PC-3 (cell line): ENCODE data around the gene TMTC1. TPM values are rescaled to one million over a fixed set of nuclear protein-coding genes. Genes with fewer than 3 reads are reported as not detected.
A peak's percentile ranks its signal among the peaks of the same experiment; 100 is the strongest.

Experiments used
- ATAC-seq: fragments of 200-7000 bp; cut with Tn5 transposase; 2 replicates; pipeline ENCODE4 v1.9.1; 2020; ENCODE audit warnings: mild to moderate bottlenecking, moderate library complexity
- BruUV-seq: library from RNA; stranded (reverse); fragments of 400-500 nt; replicated peaks from 2 replicates; lab custom pipeline; 2021; lab: Mats Ljungman, UMichigan
- CTCF ChIA-PET: fragments of 300-600 bp; sonication (Branson Sonifier 250); formaldehyde crosslinking; loops from one replicate; lab custom pipeline; 2022; ENCODE audit warnings: antibody characterized with exemption; lab: Charles Lee
- POLR2A ChIA-PET: fragments of 300-600 bp; sonication (Branson Sonifier 250); formaldehyde crosslinking; loops from one replicate; lab custom pipeline; 2022; ENCODE audit warnings: antibody characterized with exemption; ENCODE audit not compliant: unreplicated experiment; lab: Charles Lee
- DNase-seq: peaks from one replicate; pipeline ENCODE4 v3.0.0-alpha.2; 2015
- H2AFZ ChIP-seq: fragments of 300-600 bp; sonication (generic); 2 replicates; pipeline ENCODE4 v1.6.0; 2016; ENCODE audit warnings: antibody characterized with exemption, low read length
- H3F3A ChIP-seq: fragments of 300-600 bp; sonication (generic); one replicate; pipeline ENCODE4 v1.6.0; 2017; ENCODE audit warnings: antibody characterized with exemption, low read length, control low read depth, mild to moderate bottlenecking; ENCODE audit not compliant: unreplicated experiment
- H3K27ac ChIP-seq: fragments of 300-600 bp; sonication (generic); 2 replicates; pipeline ENCODE4 v1.5.1; 2016; ENCODE audit warnings: mild to moderate bottlenecking, low read length
- H3K27me3 ChIP-seq: fragments of 300-600 bp; sonication (generic); 2 replicates; pipeline ENCODE4 v1.6.1; 2016; ENCODE audit warnings: low read length, mixed read lengths
- H3K36me3 ChIP-seq: fragments of 300-600 bp; sonication (generic); 2 replicates; pipeline ENCODE4 v1.6.1; 2016; ENCODE audit warnings: low read depth, mixed run types, low read length, mixed read lengths
- H3K4me1 ChIP-seq: fragments of 300-600 bp; sonication (generic); 2 replicates; pipeline ENCODE4 v1.5.1; 2016; ENCODE audit warnings: low read length; ENCODE audit not compliant: insufficient read depth
- H3K4me2 ChIP-seq: fragments of 300-600 bp; sonication (generic); 2 replicates; pipeline ENCODE4 v1.6.0; 2016; ENCODE audit warnings: low read length
- H3K4me3 ChIP-seq: fragments of 300-600 bp; sonication (generic); 2 replicates; pipeline ENCODE4 v1.5.1; 2016; ENCODE audit warnings: mild to moderate bottlenecking, low read length, mixed read lengths
- H3K79me2 ChIP-seq: fragments of 300-600 bp; sonication (generic); 2 replicates; pipeline ENCODE4 v1.6.1; 2017; ENCODE audit warnings: low read length, mixed read lengths
- H3K9ac ChIP-seq: fragments of 300-600 bp; sonication (generic); 2 replicates; pipeline ENCODE4 v1.6.0; 2016; ENCODE audit warnings: mild to moderate bottlenecking, low read length
- H3K9me2 ChIP-seq: fragments of 300-600 bp; sonication (generic); replicated peaks from 2 replicates; pipeline ENCODE4 v1.6.1; 2016; ENCODE audit warnings: mixed run types, low read length, mixed read lengths
- H3K9me3 ChIP-seq: fragments of 300-600 bp; sonication (generic); 2 replicates; pipeline ENCODE4 v1.6.1; 2016; ENCODE audit warnings: low read length, mixed read lengths
- H4K20me1 ChIP-seq: fragments of 300-600 bp; sonication (generic); 2 replicates; pipeline ENCODE4 v1.6.1; 2016; ENCODE audit warnings: low read length, mixed read lengths
- EZH2 ChIP-seq: fragments of 300-600 bp; sonication (generic); IDR thresholded peaks from one replicate; pipeline ENCODE4 v1.6.1; 2017; ENCODE audit warnings: antibody characterized with exemption, mild to moderate bottlenecking, low read length; ENCODE audit not compliant: unreplicated experiment
- EZH2phosphoT487 ChIP-seq: fragments of 300-600 bp; sonication (generic); IDR thresholded peaks from 2 replicates; pipeline ENCODE4 v1.6.1; 2018; ENCODE audit warnings: mild to moderate bottlenecking, antibody characterized with exemption, low read length, borderline replicate concordance
- intact Hi-C: fragments of 100-400 bp; cut with micrococcal nuclease; formaldehyde crosslinking; loops from 2 replicates; pipeline ENCODE4 v1.9.0; 2023
- total RNA-seq: library from RNA; depleted of rRNA; stranded (reverse); fragments of >200 nt; gene quantifications from 2 replicates; pipeline ENCODE4 v1.2.3, GENCODE V29; 2014
- TF ChIP-seq, protein P1 (sequence below): fragments of 300-600 bp; sonication (generic); conservative IDR thresholded peaks from 2 replicates; pipeline ENCODE4 v1.5.1; 2017; ENCODE audit warnings: antibody characterized with exemption, low read depth, mild to moderate bottlenecking, low read length

The TMTC1 gene
- total RNA-seq, 1 experiment from 2014 or later = 5.8 TPM

DNA sequence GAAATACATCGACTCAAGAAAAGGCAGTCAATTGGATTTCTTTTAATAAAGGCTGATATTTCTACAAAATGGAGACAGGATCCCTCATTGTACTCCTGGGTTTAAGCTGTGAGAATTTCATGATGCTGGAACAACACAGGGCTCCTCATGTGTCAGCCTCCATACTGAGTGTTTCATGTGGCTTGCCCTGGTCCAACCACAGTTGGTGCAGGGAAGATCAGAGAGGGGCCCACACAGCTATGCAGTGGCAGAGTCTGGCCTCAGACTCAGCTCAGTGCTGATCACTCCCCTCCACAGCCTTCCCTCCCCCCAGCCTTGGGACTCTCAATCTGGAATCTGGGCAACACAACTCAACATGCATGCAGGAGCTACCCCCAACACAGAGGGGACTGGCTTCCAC is 163.7 kb downstream of the TMTC1 start:
- Histone ChIP-seq H2AFZ (no peak overlapping the region), H3K9me3 (no peaks in the 10 kb centered on the region), H3K4me2 (no peak overlapping the region), H3K4me1 (peaks cover 15% of the 10 kb centered on the region), H4K20me1 (no peaks in the 10 kb centered on the region), H3K9me2 (no peaks in the 10 kb centered on the region), H3K27ac (no peak overlapping the region), H3K79me2 (no peaks in the 10 kb centered on the region), H3K36me3 (no peaks in the 10 kb centered on the region), H3F3A (no peaks in the 10 kb centered on the region), H3K27me3 (no peaks in the 10 kb centered on the region), H3K9ac (no peak overlapping the region), H3K4me3 (no peak overlapping the region)
- intact Hi-C loops = no loop called here
- TF ChIP-seq EZH2phosphoT487 (no peak), EZH2 (no peak)
- TF ChIP-seq, protein P1, sequence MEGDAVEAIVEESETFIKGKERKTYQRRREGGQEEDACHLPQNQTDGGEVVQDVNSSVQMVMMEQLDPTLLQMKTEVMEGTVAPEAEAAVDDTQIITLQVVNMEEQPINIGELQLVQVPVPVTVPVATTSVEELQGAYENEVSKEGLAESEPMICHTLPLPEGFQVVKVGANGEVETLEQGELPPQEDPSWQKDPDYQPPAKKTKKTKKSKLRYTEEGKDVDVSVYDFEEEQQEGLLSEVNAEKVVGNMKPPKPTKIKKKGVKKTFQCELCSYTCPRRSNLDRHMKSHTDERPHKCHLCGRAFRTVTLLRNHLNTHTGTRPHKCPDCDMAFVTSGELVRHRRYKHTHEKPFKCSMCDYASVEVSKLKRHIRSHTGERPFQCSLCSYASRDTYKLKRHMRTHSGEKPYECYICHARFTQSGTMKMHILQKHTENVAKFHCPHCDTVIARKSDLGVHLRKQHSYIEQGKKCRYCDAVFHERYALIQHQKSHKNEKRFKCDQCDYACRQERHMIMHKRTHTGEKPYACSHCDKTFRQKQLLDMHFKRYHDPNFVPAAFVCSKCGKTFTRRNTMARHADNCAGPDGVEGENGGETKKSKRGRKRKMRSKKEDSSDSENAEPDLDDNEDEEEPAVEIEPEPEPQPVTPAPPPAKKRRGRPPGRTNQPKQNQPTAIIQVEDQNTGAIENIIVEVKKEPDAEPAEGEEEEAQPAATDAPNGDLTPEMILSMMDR = no peak
- ChIA-PET CTCF (interaction anchor here (0.5 kb wide), 1 partner anchor 342 kb away, joined by 3 read pairs; no protein-coding TSS in a partner anchor), POLR2A (no interaction called here)
- no TSS peak for BruUV-seq
- ATAC-seq = no peak
- no peak for DNase-seq

DNA sequence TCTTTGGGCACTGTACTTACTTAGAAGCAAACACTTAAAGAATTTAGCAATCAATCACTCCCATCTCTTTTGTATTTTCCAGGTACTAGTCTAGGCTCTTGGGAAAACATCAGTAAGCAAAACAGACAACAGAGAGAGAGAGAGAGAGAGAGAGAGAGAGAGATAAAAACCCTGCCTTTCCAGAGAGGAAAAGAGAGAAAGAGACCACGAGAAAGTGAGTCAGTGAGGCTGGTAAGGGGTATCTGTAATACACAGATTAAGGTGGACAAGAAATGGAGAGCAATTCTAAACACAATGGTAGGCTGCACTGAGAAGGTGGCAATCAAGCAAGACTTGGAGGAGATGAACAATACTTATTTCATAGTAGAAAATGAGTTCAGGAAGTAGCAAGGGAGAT is 166.3 kb downstream of the TMTC1 start:
- TF ChIP-seq EZH2 (no peak), EZH2phosphoT487 (no peak)
- TF ChIP-seq, protein P1 = no peak
- H4K20me1 ChIP-seq = no peaks in the 10 kb centered on the region
- DNase-seq (no peak), ATAC-seq (no peak)
- H3K4me2 ChIP-seq = peak overlapping the region; percentile 21
- peak overlapping the region; percentile 39; the same call in 1 of the 2 replicates for H3K9ac ChIP-seq
- no peaks in the 10 kb centered on the region for H3K27me3 ChIP-seq
- no peaks in the 10 kb centered on the region for H3K36me3 ChIP-seq
- POLR2A ChIA-PET = no interaction called here
- H3K4me3 ChIP-seq = no peak overlapping the region
- H2AFZ ChIP-seq = peak overlapping the region; percentile 4; the same call in 1 of the 2 replicates
- H3K9me2 ChIP-seq = no peaks in the 10 kb centered on the region; the same call in 1 of the 2 replicates
- peak overlapping the region; percentile 79 for H3K27ac ChIP-seq
- peaks cover 15% of the 10 kb centered on the region for H3K4me1 ChIP-seq
- intact Hi-C loops = loop anchor here (5.0 kb wide), 1 partner anchor 35 kb away; no protein-coding TSS in a partner anchor
- BruUV-seq = no TSS peak
- H3K79me2 ChIP-seq = no peaks in the 10 kb centered on the region
- no peaks in the 10 kb centered on the region for H3F3A ChIP-seq
- CTCF ChIA-PET = no interaction called here
- H3K9me3 ChIP-seq = no peaks in the 10 kb centered on the region

DNA sequence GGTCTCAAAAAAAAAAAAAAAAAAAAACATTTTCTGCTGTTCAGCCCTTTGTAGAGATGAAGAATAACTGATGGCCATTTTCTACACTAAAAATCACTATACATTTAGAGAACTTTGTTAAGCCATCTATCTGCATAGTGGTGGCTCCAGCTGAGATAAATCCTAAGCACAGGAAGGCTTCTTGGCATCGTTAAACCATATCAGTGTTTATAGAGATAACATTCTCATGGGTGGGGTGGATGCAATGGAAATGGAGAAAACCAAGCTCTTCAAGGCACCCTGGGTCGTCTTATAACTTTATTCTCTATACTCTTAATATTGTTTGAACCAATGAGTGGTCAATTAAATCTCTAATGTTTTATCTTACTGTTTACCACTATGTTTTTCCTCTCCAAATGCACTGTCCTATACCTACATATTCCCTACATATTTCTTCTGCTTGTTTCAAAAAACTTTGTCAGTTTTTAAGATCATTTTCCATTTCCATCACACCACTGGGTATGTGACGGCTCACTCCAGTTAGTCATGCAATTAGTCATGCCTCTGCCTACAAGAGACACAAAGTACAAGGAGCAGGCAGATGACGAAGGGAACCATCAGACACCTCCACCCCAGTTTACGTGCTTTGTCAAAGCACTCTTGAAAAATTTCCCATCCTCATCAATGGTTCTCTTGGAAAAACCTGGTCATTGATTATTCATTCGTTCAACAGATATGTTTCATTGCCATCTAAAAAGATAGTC is 166.9 kb downstream of the TMTC1 start:
- Histone ChIP-seq H3K36me3 (no peaks in the 10 kb centered on the region), H3K9me3 (no peaks in the 10 kb centered on the region), H3K27ac (peak overlapping the region; percentile 79), H3K4me1 (peaks cover 15% of the 10 kb centered on the region), H3K79me2 (no peaks in the 10 kb centered on the region), H3K9me2 (no peaks in the 10 kb centered on the region; the same call in 1 of the 2 replicates), H3K27me3 (no peaks in the 10 kb centered on the region), H2AFZ (peak overlapping the region; percentile 4; the same call in 1 of the 2 replicates), H3K4me2 (peak overlapping the region; percentile 21), H3F3A (no peaks in the 10 kb centered on the region), H3K4me3 (no peak overlapping the region), H4K20me1 (no peaks in the 10 kb centered on the region), H3K9ac (peak overlapping the region; percentile 39; the same call in 1 of the 2 replicates)
- TF ChIP-seq EZH2 (no peak), EZH2phosphoT487 (no peak)
- TF ChIP-seq, protein P1 = no peak
- CTCF ChIA-PET = no interaction called here
- peak; percentile 98 for ATAC-seq
- POLR2A ChIA-PET = no interaction called here
- DNase-seq = peak; percentile 87
- intact Hi-C loops = loop anchor here (5.0 kb wide), 1 partner anchor 35 kb away; no protein-coding TSS in a partner anchor
- no TSS peak for BruUV-seq
